GM18499 (cell line): ENCODE results near the gene EMILIN1.
A peak's percentile ranks its signal among the peaks of the same experiment; 100 is the strongest.
"Not testable (repeated sequence)": the region's sequence is repeated elsewhere in the genome, so short reads cannot be mapped to it uniquely, and the experiment has no call there.

ENCODE experiments used
- ATAC-seq: cut with Tn5 transposase; IDR thresholded peaks from one replicate; pipeline ENCODE4 v1.9.1; 2021; ENCODE audit warnings: moderate number of reproducible peaks; ENCODE audit not compliant: insufficient read depth, unreplicated experiment

EMILIN1 gene

DNA sequence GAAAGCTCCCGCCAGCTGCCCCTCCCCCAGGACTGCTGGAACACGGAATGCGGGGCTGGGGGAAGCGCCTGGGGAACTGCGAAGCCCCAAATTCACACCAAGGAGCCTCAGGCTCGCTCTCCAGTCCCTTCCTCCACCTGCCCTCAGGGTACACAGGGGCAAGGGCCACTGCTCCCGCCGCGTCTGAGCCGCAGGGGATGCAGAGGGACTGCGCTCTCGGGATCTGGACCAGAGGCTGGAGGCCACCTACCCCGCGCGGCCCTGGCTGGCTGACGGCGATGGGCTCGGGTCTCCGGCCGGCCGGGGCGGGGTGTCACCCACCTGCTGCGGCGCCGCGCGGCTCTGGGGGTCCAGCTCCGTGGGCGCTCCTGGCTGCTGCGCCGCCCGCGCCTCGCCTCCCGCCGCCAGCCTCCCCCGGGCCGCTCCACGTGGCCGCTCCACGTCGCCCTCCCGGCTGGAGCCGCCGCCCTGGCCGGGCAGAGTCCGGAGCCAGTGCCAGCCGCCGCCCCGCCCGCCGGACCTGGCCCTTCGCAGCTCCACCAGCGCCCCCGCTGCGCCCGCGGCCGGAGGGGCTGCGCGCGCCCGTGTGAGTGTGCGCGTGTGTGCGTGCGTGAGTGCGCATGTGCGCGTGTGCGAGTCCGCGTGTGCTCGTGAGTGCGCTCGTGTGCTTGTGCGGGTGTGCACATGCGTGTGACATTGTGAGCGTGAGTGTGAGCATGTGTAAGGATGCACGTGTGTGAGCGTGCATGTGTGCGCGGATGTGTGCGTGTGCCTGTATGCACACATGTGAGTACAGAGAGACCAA is 40.3 kb downstream of the EMILIN1 start, which contains the start of gene CGREF1:
Gene CGREF1 (minus strand): TSS at position 604 of the 805 bp plus-strand sequence. CDS start 14,762 bp downstream, outside the sequence.
- no peak for ATAC-seq

- ATAC-seq, result not testable (repeated sequence)
These were observed 40.9 kb downstream of the EMILIN1 start for GRCh38 chr2:27119330-27119670.

- no peak for ATAC-seq
These were observed 43.5 kb downstream of the EMILIN1 start for GRCh38 chr2:27121906-27122305.

DNA sequence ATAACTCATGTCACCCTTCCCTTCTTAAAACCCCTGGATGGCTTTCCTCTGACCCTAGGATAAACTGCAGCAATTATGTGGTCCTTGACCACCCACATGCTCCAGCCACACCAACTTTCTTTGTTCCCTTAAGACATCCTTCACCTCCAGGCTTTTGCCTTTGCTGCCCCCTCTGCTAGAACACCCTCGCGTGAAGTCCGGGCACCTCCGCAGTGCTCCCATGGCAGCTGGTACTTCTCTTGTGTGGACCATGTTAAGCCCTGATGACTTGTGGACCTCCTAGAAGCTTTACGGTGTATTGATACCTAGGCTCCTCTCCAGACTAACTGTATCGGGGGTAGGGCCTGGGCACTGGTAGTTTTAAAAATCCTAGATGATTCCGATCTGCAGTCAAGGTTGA is 44.4 kb downstream of the EMILIN1 start:
- no peak for ATAC-seq

GRCh38 chr2:27123302-27124150 is 45.1 kb downstream of the EMILIN1 start, which contains the start of gene ABHD1:
Gene ABHD1, plus strand, starts transcription at chr2:27123815. Its CDS starts 134 bp downstream, at chr2:27123949.
- no peak for ATAC-seq

DNA sequence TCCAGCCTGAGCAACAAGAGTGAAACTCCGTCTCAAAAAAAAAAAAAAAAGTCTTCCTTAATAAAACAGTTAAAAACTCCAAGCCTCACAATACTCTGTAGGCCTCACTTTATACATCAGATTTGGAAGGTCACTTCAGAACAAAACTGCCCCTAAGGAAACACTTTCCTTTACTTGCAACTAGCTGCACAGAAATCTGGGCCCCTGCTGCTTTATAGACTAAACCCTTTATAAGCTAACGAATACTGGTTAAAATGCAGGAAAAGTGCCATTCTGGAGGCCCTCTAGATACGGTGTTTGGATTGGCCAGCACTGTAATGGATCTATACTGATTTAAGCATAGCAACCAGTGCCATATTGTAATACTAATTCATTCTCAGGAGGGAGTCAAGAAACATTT is 46.7 kb downstream of the EMILIN1 start:
- ATAC-seq, result no peak

- ATAC-seq, result no peak
These were observed 47.9 kb downstream of the EMILIN1 start for GRCh38 chr2:27126252-27126710.

DNA sequence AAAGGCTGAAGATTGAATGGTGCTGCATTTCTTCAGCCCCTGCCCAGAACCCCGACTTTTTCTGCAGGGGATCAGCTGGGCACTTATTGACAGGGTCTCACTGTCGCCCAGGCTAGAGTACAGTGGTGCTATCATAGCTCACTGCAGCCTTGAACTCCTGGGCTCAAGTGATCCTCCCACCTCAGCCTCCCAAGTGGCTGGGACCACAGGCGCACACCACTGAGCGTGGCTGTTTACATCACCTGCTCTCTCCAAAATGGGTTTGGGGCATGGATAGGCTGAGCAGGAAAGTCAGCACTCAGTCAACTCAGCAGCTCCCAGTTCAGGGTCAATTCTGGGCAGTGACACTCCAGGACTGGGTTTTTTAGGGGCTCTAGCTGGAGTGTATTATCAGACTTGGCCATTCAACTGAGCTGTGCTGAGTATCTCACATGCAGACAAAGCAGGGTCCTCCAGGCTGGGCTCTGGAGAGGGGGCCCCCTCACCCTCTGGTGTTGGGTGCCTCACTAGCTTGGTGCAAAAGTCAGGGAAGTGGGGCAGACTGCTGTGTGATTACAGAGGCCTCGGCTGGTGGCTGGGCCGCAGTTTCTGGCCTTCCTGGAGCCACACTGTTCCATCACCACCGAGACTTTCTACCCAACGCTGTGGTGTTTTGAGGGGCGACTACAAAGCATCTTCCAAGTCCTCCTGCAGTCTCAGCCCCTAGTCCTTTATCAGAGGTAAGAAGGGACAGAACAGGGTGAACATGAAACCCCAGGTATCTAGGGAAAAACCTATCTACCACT is 49.7 kb downstream of the EMILIN1 start:
- no peak for ATAC-seq

DNA sequence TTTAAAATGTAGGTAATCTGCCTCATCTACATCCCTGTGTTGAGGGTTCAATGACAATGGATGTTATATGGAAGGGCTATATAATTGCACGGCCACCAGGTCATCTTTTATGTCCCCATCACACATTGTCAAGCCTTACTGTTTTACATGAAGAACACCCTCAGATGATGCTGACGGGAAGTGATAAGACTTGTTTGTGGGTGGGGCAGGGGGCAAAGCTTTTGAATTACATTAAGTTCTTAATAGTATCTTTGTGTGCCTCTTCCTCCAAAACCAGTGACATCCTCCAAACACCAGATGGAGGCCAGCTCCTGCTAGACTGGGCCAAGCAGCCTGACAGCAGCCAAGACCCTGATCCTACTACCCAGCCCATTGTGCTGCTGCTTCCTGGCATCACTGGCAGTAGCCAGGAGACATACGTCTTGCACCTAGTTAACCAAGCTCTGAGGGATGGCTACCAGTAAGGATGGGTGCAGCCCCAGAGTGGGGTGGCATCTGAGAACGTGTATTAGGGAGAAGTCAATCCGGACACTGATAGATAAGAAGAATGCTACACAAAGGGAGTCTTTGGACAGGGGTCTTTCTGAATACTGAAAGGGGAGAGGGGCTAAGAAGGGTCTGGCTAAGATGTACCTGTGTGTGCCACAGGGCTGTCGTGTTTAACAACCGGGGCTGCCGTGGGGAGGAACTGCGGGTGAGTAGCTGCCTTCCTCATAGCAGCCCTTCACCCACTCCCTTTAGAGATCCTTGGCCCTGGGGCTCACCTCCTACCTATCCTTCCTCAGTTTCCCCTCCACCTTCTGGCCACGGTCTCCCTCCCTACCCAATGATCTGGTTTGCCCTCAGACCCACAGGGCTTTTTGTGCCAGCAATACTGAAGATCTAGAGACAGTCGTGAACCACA is 50.5 kb downstream of the EMILIN1 start:
- no peak for ATAC-seq

DNA sequence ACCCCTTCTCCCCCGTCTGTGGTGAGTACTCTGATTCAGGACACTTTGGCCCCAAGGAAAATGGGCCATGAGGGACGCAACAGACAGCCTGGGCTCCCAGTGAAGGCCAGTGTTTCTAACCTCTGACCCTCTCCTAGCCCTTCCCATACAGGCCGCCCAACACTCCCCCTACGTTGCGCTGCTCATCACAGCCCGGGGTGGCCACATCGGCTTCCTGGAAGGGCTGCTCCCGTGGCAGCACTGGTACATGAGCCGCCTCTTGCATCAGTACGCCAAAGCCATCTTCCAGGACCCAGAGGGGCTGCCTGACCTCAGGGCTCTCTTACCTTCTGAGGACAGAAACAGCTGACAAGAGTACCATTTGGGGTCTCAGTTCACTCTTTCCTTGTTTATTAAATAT is 52.0 kb downstream of the EMILIN1 start:
- ATAC-seq, result no peak

GRCh38 chr2:27131429-27131828 is 53.0 kb downstream of the EMILIN1 start:
- ATAC-seq, result no peak

DNA sequence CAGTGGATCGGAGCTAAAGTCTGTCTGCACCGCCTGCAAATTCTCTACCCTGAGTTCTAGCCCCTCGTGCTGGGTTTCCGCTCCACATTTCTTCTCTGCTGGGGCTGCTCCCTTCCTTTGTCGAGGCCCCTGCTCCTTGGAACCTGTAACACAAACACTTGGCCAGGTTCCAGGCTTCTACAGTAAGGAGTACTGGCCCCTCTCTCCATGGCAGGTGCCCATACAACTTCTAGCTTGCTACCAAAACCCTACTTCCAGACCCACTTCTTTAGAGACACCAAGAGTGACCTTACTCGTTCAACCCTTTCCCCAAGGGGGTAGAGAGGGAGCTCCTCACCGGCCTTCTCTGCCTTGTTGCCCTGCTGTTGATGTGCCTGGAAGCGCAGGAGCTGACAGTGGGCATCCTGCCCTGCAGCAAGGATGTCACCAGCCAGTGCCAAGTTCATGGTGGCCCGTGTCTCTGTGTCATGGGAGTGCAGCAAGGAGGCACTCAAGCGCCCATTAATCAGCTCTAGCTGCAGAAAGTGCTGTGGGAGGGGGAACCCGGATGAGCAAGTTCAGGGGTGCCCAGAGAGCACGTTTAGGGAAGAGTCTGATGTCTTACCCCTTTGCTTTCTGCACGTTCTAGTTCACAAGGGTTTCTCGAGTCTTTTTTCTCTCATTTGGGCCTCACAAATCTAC is 54.9 kb downstream of the EMILIN1 start:
- no peak for ATAC-seq

DNA sequence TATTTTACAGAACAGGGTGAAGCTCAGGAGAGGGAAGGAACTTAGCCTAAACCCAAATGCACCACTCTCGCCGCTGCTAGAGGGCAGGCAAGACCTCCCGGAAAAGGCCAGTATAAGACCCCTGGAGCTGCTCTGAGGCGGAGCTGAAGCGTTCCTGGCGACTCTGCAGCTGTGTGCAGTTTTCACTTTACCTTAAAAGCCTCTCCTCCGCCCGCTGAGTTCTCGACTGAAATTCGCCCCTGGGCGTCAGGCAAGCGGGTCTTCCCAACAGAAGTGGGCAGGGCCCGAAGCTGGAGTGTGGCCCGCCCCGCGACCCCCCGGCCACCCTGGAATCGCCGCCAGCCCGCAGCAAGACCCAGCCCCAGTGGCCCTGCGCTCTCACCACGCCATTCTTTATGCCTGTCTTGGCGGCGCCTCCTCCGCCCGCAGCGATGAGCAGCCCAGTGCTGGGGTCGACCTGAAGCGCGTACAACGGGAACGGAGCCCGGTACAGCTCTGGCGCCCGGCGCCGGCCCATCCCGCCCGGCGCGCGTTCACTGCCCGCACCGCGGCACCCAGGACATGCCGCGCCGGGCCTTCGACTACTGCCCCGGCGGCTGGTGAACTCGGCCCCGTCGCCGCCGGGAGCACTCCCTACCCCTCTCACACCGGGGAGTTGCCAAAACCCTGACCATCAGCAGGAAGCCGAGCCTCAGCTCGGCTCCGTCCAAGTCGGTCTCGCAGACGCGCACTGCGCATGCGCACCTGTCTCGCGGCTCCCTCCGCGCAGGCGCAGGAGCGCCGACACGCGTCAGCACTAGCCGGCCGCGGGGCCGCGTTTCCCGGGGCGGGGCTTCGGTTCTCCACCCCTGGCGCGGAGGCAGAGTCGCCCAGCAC is 55.7 kb downstream of the EMILIN1 start, which contains the start of gene PREB:
Gene PREB (minus strand): TSS at position 732 of the 876 bp plus-strand sequence. CDS start 215 bp downstream, at position 517.
- peak; percentile 52 for ATAC-seq

DNA sequence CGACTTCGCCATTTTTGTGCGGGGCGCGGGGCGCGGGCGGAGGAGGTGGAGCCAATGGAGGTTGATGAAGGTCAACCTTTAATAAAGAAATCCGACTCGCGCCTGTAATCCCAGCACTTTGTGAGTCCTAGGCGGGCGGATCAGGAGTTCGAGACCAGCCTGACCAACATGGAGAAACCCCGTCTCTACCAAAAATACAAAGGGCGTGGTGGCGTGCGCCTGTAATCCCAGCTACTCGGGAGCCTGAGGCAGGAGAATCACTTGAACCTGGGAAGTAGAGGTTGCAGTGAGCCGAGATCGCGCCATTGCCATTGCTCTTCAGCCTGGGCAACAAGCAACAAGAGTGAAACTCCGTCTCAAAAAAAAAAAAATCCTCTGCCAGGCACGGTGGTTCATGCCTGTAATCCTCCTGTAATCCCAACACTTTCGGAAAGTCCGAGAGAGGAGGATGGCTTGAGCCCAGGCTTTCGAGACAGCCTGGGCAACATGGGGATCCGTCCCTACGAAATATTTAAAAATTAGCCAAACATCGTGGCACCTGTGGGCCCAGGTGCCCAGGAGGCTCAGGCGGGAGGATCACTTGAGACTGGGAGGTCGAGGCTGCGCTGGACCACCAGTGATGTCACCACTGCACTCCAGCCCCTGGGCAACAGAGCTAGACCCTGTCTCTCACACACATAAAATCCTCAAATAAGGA is 56.5 kb downstream of the EMILIN1 start:
- no peak for ATAC-seq

GRCh38 chr2:27135478-27135955 is 57.1 kb downstream of the EMILIN1 start:
- ATAC-seq, result no peak
